C4-2B (cell line): ENCODE results near the gene PLIN1.

ENCODE experiments used
- H3K27ac ChIP-seq: fragments of 450-650 bp; 2 replicates; pipeline ENCODE4 v1.5.1; 2017
- CTCF ChIP-seq: fragments of 450-650 bp; conservative IDR thresholded peaks from 2 replicates; pipeline ENCODE4 v1.5.1; 2017; ENCODE audit warnings: mild to moderate bottlenecking
- ZFX ChIP-seq: fragments of 450-650 bp; IDR thresholded peaks from 2 replicates; pipeline ENCODE4 v1.6.1; 2017

PLIN1 gene

GRCh38 chr15:89704411-89704810, 25.2 kb upstream of the PLIN1 start:
- no peak for TF ChIP-seq ZFX
- TF ChIP-seq CTCF: no peak
- no peak overlapping the region for H3K27ac ChIP-seq

DNA sequence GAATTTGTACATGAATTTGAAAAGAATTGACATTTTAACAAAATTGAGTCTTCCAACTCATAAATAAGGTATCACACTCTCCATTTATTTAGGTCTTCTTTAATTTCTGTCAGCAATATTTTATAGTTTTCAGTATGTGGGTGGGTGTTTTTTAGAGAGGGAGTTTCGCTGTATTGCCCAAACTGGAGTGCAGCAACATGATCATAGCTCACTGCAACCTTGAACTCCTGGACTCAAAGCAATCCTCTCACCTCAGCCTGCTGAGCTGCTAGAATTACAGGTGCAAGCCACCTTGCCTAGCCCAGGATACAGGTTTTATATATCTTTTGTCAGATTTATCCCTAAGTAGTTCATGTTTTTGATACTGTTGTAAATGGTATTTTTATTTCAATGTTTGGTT, 16.0 kb upstream of the PLIN1 start:
- H3K27ac ChIP-seq: no peak overlapping the region
- TF ChIP-seq ZFX (no peak), CTCF (no peak)

DNA sequence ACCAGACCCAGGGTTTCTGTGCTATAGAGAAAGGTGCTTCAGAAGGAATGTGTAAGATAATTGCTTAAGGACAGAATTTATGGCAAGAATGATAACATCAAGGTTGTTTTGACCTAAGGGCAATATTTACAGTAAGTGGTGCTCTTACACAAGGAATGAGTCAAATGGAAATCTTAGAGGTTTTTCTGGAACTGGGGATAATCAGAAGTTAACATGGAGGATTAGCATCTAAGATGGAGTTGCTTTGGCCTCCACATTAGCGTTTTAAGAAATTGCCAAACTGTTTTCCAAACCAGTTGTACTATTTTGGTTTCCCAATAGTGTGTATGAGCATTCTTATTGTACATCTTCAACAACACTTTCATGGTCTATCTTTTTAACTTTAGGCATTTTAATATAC, 14.5 kb upstream of the PLIN1 start:
- TF ChIP-seq CTCF (no peak), ZFX (no peak)
- no peak overlapping the region for H3K27ac ChIP-seq

- no peak overlapping the region for H3K27ac ChIP-seq
- TF ChIP-seq CTCF (no peak), ZFX (no peak)
These were observed 13.9 kb upstream of the PLIN1 start for GRCh38 chr15:89693091-89693490.

GRCh38 chr15:89690276-89691218, 11.4 kb upstream of the PLIN1 start, which contains the start of the genes PEX11A and WDR93:
TSS of gene PEX11A (minus strand) at chr15:89690754. CDS start at chr15:89690632, 122 bp downstream.
TSS of gene WDR93 (plus strand) at chr15:89690811. CDS start at chr15:89701747, 10,936 bp downstream.
- peak within 1 kb of the TSS; percentile 56 for H3K27ac ChIP-seq
- no peak for TF ChIP-seq ZFX
- TF ChIP-seq CTCF: no peak

DNA sequence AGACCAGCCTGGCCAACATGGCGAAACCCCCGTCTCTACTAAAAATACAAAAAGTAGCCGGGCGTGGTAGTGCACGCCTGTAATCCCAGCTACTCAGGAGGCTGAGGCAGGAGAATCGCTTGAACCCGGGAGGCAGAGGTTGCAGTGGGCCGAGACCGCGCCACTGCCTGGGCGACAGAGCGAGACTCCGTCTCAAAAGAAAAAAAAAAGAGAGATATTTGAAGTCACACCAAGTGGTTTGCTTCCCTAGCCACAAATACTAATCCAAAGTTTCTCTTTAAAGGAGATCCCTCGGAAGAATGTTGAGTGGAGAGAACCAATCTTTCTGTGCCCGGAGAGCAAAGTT, 10.7 kb upstream of the PLIN1 start:
- H3K27ac ChIP-seq: peak overlapping the region; percentile 56

DNA sequence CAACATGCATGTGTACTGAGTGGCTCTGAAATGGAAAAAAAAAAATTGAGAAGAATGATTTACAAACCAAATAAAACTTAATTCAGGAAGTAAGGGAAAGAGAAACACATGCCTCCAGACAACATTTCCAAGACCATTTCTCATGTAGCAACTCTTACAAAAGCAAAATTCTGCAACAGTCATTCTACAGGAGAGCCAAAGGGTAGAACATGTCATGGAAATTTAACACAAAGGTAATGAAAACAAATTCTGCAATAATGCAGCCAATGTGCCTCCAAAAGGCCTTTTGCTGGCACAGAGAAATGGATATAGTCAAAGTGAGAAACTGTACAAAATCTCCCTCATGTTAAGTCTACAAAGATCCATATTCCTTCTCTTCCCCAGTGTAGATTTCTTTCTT, 7.4 kb upstream of the PLIN1 start:
- no peak for TF ChIP-seq CTCF
- TF ChIP-seq ZFX: no peak
- H3K27ac ChIP-seq: no peak overlapping the region

GRCh38 chr15:89685995-89686394, 6.8 kb upstream of the PLIN1 start:
- TF ChIP-seq ZFX: no peak
- no peak for TF ChIP-seq CTCF
- H3K27ac ChIP-seq: no peak overlapping the region
